ENCODE measurements around the gene MYO9B. TPM values are rescaled to one million over a fixed set of nuclear protein-coding genes. Genes with fewer than 3 reads are reported as not detected.
"Not testable (repeated sequence)": the region's sequence is repeated elsewhere in the genome, so short reads cannot be mapped to it uniquely, and the experiment has no call there.

The MYO9B gene
- polyA plus RNA-seq, 2 of the 4 experiments (the other 2 are of a cell fraction) = 13.0 to 27.7 TPM

DNA sequence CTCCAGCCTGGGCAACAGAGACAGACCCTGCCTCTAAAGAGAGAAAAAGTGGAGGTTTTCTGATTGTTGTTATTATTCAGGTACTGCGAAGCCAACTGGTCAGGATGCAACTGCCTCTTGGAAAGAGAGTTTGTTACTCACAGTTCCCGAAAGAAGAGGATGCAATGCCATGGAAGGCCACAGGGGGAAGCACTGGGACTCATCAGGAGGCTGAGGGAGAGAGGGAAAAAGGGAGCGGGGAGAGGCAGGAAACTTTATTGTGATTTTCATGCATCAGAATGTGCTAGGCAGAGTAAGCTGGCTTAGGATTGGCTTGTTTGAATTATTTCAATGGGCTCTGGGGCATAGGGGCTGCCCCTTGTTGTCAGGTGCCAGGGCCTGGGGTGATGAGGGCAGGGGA is 27.6 kb downstream of the MYO9B start:
- CTCF ChIA-PET = interaction anchor here (0.8 to 1.2 kb wide), 2 partner anchors 81 to 139 kb away, joined by 3 read pairs; no protein-coding TSS in a partner anchor
- TF ChIP-seq HEYL (CRISPR knock-in tag; IDR thresholded peaks at IDR 0.05) (no peak), CTCF (IDR thresholded peaks at IDR 0.05) (peak; percentile 33; the same call in 2 of the 3 replicates), RFX5 (IDR thresholded peaks at IDR 0.05) (no peak), USF2 (IDR thresholded peaks at IDR 0.05) (no peak)
- WGBS (ENCODE audit: missing lambda C conversion rate) = 83% methylated on average over 3 of the region's 3 CpGs

GRCh38 chr19:17104679-17105078 is 29.1 kb downstream of the MYO9B start:
- POLR2A ChIA-PET = no interaction called here
- H3K4me1 ChIP-seq = peaks cover 24% of the 10 kb centered on the region
- WGBS (ENCODE audit: missing lambda C conversion rate) = 78% methylated on average over 7 of the region's 7 CpGs
- DNase-seq (ENCODE audit: low read depth in 1 of 2, low spot score in 1 of 2) (no peak), ATAC-seq (no peak), FAIRE-seq (no peak)
- H3K4me3 ChIP-seq = no peak overlapping the region
- CTCF ChIA-PET = no interaction called here
- no peak overlapping the region for H3K4me2 ChIP-seq
- no peaks in the 10 kb centered on the region for H3K9me3 ChIP-seq
- no peak overlapping the region for H3K27ac ChIP-seq
- TF ChIP-seq ESRRA (IDR thresholded peaks at IDR 0.05; ENCODE audit: borderline replicate concordance, low read length) = no peak
- TF ChIP-seq, protein P1, sequence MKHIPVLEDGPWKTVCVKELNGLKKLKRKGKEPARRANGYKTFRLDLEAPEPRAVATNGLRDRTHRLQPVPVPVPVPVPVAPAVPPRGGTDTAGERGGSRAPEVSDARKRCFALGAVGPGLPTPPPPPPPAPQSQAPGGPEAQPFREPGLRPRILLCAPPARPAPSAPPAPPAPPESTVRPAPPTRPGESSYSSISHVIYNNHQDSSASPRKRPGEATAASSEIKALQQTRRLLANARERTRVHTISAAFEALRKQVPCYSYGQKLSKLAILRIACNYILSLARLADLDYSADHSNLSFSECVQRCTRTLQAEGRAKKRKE (CRISPR knock-in tag; IDR thresholded peaks at IDR 0.05; ENCODE audit: low read depth) = no peak
- no peak for TF ChIP-seq NR3C1 (IDR thresholded peaks at IDR 0.05)

More for the DNA sequence above, 27.6 kb downstream of the MYO9B start:
- no peaks in the 10 kb centered on the region for H3K9me3 ChIP-seq
- DNase-seq (ENCODE audit: low read depth in 1 of 2, low spot score in 1 of 2) (peak; percentile 35 to 58), FAIRE-seq (no peak), ATAC-seq (no peak)
- H3K27ac ChIP-seq = no peak overlapping the region
- no peak overlapping the region for H3K4me3 ChIP-seq
- POLR2A ChIA-PET = no interaction called here
- H3K4me1 ChIP-seq = peaks cover 17% of the 10 kb centered on the region
- H3K4me2 ChIP-seq = no peak overlapping the region

DNA sequence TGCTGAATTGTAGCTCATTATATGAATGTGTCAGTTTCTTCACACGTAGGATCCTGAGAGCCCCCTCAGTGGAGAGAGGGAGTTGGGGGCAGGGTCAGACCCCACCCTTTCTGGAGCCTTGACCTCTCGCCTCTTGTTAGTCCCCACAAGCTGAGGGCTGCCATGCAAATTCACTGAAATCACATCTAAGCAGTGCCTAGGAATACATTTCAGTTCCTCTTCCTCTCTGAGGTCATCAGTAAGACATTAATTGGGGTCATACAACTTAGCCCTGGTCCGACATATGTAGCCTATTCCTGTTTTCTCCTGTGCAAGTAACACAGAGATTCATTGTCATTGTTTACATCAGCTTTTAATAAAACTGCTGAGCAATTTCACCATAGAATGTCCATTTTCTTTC is 30.0 kb downstream of the MYO9B start:
- no peak for ATAC-seq
- DNase-seq (ENCODE audit: low read depth in 1 of 2, low spot score in 1 of 2) = no peak
- 85% methylated on average over 3 of the region's 3 CpGs for WGBS (ENCODE audit: missing lambda C conversion rate)
- TF ChIP-seq ESRRA (IDR thresholded peaks at IDR 0.05; ENCODE audit: borderline replicate concordance, low read length) (no peak), ELK1 (IDR thresholded peaks at IDR 0.05; ENCODE audit: low read depth, low read length) (no peak), SREBF2 (IDR thresholded peaks at IDR 0.05) (no peak), FOSB (CRISPR knock-in tag; IDR thresholded peaks at IDR 0.05) (no peak), HES2 (IDR thresholded peaks at IDR 0.05) (no peak), HOXB5 (CRISPR knock-in tag; IDR thresholded peaks at IDR 0.05) (no peak), HOXB13 (CRISPR knock-in tag; IDR thresholded peaks at IDR 0.05; ENCODE audit: low read depth) (no peak), TP53 (CRISPR knock-in tag; IDR thresholded peaks at IDR 0.05) (no peak), POLR2A (IDR thresholded peaks at IDR 0.05; ENCODE audit: low read length) (no peak), FOXS1 (CRISPR knock-in tag; IDR thresholded peaks at IDR 0.05) (no peak), USF2 (IDR thresholded peaks at IDR 0.05) (no peak), POLR2AphosphoS2 (conservative IDR thresholded peaks at IDR 0.05; ENCODE audit: low read length) (no peak), HDAC2 (IDR thresholded peaks at IDR 0.05) (no peak), PHF8 (IDR thresholded peaks at IDR 0.05; ENCODE audit: borderline replicate concordance, low read depth) (no peak)
- TF ChIP-seq, protein P2, sequence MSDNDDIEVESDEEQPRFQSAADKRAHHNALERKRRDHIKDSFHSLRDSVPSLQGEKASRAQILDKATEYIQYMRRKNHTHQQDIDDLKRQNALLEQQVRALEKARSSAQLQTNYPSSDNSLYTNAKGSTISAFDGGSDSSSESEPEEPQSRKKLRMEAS (IDR thresholded peaks at IDR 0.05) = no peak
- TF ChIP-seq, protein P3, sequence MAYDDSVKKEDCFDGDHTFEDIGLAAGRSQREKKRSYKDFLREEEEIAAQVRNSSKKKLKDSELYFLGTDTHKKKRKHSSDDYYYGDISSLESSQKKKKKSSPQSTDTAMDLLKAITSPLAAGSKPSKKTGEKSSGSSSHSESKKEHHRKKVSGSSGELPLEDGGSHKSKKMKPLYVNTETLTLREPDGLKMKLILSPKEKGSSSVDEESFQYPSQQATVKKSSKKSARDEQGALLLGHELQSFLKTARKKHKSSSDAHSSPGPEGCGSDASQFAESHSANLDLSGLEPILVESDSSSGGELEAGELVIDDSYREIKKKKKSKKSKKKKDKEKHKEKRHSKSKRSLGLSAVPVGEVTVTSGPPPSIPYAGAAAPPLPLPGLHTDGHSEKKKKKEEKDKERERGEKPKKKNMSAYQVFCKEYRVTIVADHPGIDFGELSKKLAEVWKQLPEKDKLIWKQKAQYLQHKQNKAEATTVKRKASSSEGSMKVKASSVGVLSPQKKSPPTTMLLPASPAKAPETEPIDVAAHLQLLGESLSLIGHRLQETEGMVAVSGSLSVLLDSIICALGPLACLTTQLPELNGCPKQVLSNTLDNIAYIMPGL (CRISPR knock-in tag; IDR thresholded peaks at IDR 0.05; ENCODE audit: borderline replicate concordance) = no peak
- TF ChIP-seq, protein P1 (CRISPR knock-in tag; IDR thresholded peaks at IDR 0.05; ENCODE audit: low read depth) = no peak
- H3K4me3 ChIP-seq = no peak overlapping the region
- CTCF ChIA-PET = interaction anchor here (1.1 kb wide), 1 partner anchor 20 kb away, joined by 4 read pairs; no protein-coding TSS in a partner anchor
- peak overlapping the region in 1 of 2 experiments; percentile 48; a peak in 2 of 6 replicates for H3K27ac ChIP-seq
- FAIRE-seq = no peak
- no peak overlapping the region for H3K4me2 ChIP-seq
- POLR2A ChIA-PET = no interaction called here
- peaks cover 24% of the 10 kb centered on the region for H3K4me1 ChIP-seq
- H3K9me3 ChIP-seq = no peaks in the 10 kb centered on the region

- H3K9me3 ChIP-seq; ATAC-seq; H3K4me3 ChIP-seq; DNase-seq (ENCODE audit: low read depth in 1 of 2, low spot score in 1 of 2); FAIRE-seq; POLR2A ChIA-PET: not testable (repeated sequence)
- 100% methylated on average over 4 of the region's 4 CpGs for WGBS (ENCODE audit: missing lambda C conversion rate)
- Histone ChIP-seq H3K27ac (peak overlapping the region; percentile 80 to 96), H3K4me1 (peaks cover 24% of the 10 kb centered on the region), H3K4me2 (peak overlapping the region; percentile 76)
- CTCF ChIA-PET = interaction anchor here (1.0 kb wide), 1 partner anchor 28 kb away, joined by 3 read pairs; no protein-coding TSS in a partner anchor
These were observed 31.4 kb downstream of the MYO9B start for GRCh38 chr19:17106964-17107363.

Data from A549 (cell line).